PC-9 (cell line): ENCODE data around the gene MRPL16. TPM values are rescaled to one million over a fixed set of nuclear protein-coding genes. Genes with fewer than 3 reads are reported as not detected.
A peak's percentile ranks its signal among the peaks of the same experiment; 100 is the strongest.

Experiments used
- Bru-seq: library from RNA; stranded (reverse); fragments of 400-500 nt; gene quantifications from one replicate; lab custom pipeline; 2021; lab: Mats Ljungman, UMichigan
- BruChase-seq, 2 experiments: library from RNA; stranded (reverse); fragments of 400-500 nt; gene quantifications; one replicate each; lab custom pipeline; 2021; lab: Mats Ljungman, UMichigan
- BruUV-seq: library from RNA; stranded (reverse); fragments of 400-500 nt; replicated peaks from 2 replicates; lab custom pipeline; 2021; lab: Mats Ljungman, UMichigan
- CTCF ChIA-PET: fragments of 300-600 bp; sonication (Branson Sonifier 250); formaldehyde crosslinking; loops from one replicate; lab custom pipeline; 2022; ENCODE audit warnings: antibody characterized with exemption; lab: Charles Lee
- POLR2A ChIA-PET: fragments of 300-600 bp; sonication (Branson Sonifier 250); formaldehyde crosslinking; loops from one replicate; lab custom pipeline; 2022; ENCODE audit warnings: antibody characterized with exemption; ENCODE audit not compliant: unreplicated experiment; lab: Charles Lee
- DNase-seq, 2 experiments: peaks; one replicate each; pipeline versions ENCODE4 v3.0.0 to v3.0.0-alpha.2; 2015 to 2022; ENCODE audit warnings: mixed read lengths in 1 of 2
- H2AFZ ChIP-seq: fragments of 200-600 bp; sonication (generic); 2 replicates; pipeline ENCODE4 v1.8.1; 2017; ENCODE audit warnings: antibody characterized with exemption
- H3F3A ChIP-seq: fragments of 200-600 bp; sonication (generic); 2 replicates; pipeline ENCODE4 v1.8.1; 2017; ENCODE audit warnings: antibody characterized with exemption, mild to moderate bottlenecking, low read depth; ENCODE audit not compliant: insufficient read depth
- H3K27ac ChIP-seq: fragments of 200-600 bp; sonication (generic); 2 replicates; pipeline ENCODE4 v1.6.1; 2016; ENCODE audit warnings: mixed run types
- H3K27me3 ChIP-seq: fragments of 200-600 bp; sonication (generic); 2 replicates; pipeline ENCODE4 v1.6.1; 2016; ENCODE audit warnings: low read depth, mixed run types; ENCODE audit not compliant: insufficient read depth
- H3K36me3 ChIP-seq: fragments of 200-600 bp; sonication (generic); 2 replicates; pipeline ENCODE4 v1.6.1; 2016; ENCODE audit warnings: low read depth, mixed run types
- H3K4me1 ChIP-seq: fragments of 200-600 bp; sonication (generic); replicated peaks from 2 replicates; pipeline ENCODE4 v1.6.1; 2016; ENCODE audit warnings: mixed run types; ENCODE audit not compliant: insufficient read depth
- H3K4me2 ChIP-seq: fragments of 200-600 bp; sonication (generic); 2 replicates; pipeline ENCODE4 v1.6.1; 2017; ENCODE audit warnings: mixed run types
- H3K4me3 ChIP-seq: fragments of 200-600 bp; sonication (generic); 2 replicates; pipeline ENCODE4 v1.6.1; 2016; ENCODE audit warnings: mixed run types
- H3K79me2 ChIP-seq: fragments of 200-600 bp; sonication (generic); 2 replicates; pipeline ENCODE4 v1.6.1; 2017; ENCODE audit warnings: low read depth, mixed run types
- H3K9me2 ChIP-seq: fragments of 200-600 bp; sonication (generic); 2 replicates; pipeline ENCODE4 v1.8.1; 2017; ENCODE audit warnings: mild to moderate bottlenecking; ENCODE audit not compliant: insufficient read depth
- H3K9me3 ChIP-seq: fragments of 200-600 bp; sonication (generic); 2 replicates; pipeline ENCODE4 v1.8.1; 2016; ENCODE audit warnings: low read depth; ENCODE audit not compliant: insufficient read depth
- H4K20me1 ChIP-seq: fragments of 200-600 bp; sonication (generic); 2 replicates; pipeline ENCODE4 v1.8.1; 2017; ENCODE audit not compliant: insufficient read depth
- EZH2 ChIP-seq: fragments of 200-600 bp; sonication (generic); IDR thresholded peaks from 2 replicates; pipeline ENCODE4 v1.8.0; 2017; ENCODE audit warnings: antibody characterized with exemption, low read depth
- intact Hi-C: fragments of 100-400 bp; cut with micrococcal nuclease; formaldehyde crosslinking; loops from one replicate; pipeline ENCODE4 v1.10.0; 2022; ENCODE audit not compliant: unreplicated experiment
- long read RNA-seq: library from polyadenylated mRNA; stranded (forward); transcript quantifications from one replicate; pipeline ENCODE4 v2.0.0, GENCODE V29; 2022
- total RNA-seq: library from RNA; stranded (reverse); gene quantifications from 2 replicates; pipeline ENCODE4 v1.2.3, GENCODE V29; 2021
- TF ChIP-seq, protein P1 (sequence below): fragments of 200-600 bp; sonication (generic); conservative IDR thresholded peaks from 2 replicates; pipeline ENCODE4 v1.6.1; 2017; ENCODE audit warnings: mixed run types, antibody characterized with exemption, mild to moderate bottlenecking, moderate library complexity

The MRPL16 gene
- 64.7 and 82.0 TPM in 2 replicates for total RNA-seq
- Bru-seq, nascent RNA, result percentile 84 among the genes with signal in this experiment
- BruChase-seq, experiment 1, labeled RNA remaining after a 2-hour chase, result percentile 82 among the genes with signal in this experiment
- percentile 94 among the genes with signal in this experiment for BruChase-seq, experiment 2, labeled RNA remaining after a 6-hour chase
- long read RNA-seq, transcript MRPL16-201 (4 exons, 1,182 nt), result major isoform, 167 of 190 reads
- long read RNA-seq, partial matches to known transcripts, result 4 of 190 reads
- long read RNA-seq, other reads (novel, unspliced or antisense), result 15 of 190 reads

DNA sequence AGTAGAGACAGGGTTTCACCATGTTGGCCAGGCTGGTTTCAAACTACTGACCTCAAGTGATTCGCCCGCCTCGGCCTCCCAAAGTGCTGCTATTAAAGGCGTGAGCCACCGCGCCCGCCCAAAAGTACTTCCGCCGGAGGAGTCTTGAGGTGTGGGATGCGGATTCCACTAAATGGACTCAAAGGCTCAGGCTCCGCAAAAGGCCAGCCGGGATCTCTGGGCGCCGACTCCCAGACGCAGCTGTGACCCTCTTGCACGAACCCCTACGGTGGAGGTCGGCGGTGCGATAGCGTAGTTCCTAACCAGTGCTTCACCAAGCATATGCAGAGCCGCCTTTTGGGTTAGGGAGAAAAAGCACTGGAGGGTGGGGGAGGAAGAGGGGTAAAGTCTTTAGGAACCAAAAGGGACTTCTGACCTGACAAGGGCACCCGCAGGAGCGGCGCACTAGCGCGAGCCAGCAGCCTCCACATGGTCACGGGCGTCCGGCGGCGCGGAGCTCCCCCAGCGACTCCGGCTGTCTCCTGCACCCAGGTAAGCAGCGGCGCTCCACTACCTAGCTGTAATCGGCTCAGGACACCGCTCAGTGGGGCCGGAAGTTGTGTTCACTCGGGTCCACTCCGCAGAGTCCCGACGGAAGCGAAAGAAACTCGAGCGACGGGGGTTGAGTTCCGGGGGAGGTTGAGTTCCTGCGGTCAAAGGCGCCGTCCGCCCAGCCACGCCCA is at the start of gene MRPL16:
Gene MRPL16, minus strand, starts transcription at position 590 of the 722 bp plus-strand sequence. Its CDS starts 120 bp downstream, at position 470.
- H3K4me3 ChIP-seq, result peak within 1 kb of the TSS; percentile 73
- no peaks in the 10 kb centered on the region for H4K20me1 ChIP-seq
- CTCF ChIA-PET, result interaction anchor here (0.8 to 1.0 kb wide), 2 partner anchors 54 to 109 kb away, joined by 4 to 9 read pairs; no protein-coding TSS in a partner anchor
- H3K9me2 ChIP-seq, result no peaks in the 10 kb centered on the region
- TF ChIP-seq EZH2, result no peak
- TF ChIP-seq, protein P1, sequence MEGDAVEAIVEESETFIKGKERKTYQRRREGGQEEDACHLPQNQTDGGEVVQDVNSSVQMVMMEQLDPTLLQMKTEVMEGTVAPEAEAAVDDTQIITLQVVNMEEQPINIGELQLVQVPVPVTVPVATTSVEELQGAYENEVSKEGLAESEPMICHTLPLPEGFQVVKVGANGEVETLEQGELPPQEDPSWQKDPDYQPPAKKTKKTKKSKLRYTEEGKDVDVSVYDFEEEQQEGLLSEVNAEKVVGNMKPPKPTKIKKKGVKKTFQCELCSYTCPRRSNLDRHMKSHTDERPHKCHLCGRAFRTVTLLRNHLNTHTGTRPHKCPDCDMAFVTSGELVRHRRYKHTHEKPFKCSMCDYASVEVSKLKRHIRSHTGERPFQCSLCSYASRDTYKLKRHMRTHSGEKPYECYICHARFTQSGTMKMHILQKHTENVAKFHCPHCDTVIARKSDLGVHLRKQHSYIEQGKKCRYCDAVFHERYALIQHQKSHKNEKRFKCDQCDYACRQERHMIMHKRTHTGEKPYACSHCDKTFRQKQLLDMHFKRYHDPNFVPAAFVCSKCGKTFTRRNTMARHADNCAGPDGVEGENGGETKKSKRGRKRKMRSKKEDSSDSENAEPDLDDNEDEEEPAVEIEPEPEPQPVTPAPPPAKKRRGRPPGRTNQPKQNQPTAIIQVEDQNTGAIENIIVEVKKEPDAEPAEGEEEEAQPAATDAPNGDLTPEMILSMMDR, result peak; percentile 57; the same call in 1 of the 2 replicates
- H3K9me3 ChIP-seq, result no peaks in the 10 kb centered on the region
- BruUV-seq, result no TSS peak
- H3K27me3 ChIP-seq, result no peaks in the 10 kb centered on the region
- H3K27ac ChIP-seq, result peak within 1 kb of the TSS; percentile 58
- peak within 1 kb of the TSS; percentile 94 for H3K4me2 ChIP-seq
- H3K79me2 ChIP-seq, result peaks cover 18% of the 10 kb centered on the region
- H3F3A ChIP-seq, result peaks cover 28% of the 10 kb centered on the region; the same call in 1 of the 2 replicates
- H2AFZ ChIP-seq, result peak within 1 kb of the TSS; percentile 94
- peaks cover 14% of the 10 kb centered on the region; the same call in 1 of the 2 replicates for H3K4me1 ChIP-seq
- intact Hi-C loops, result loop anchor here (2.0 to 5.0 kb wide), 3 partner anchors 47 to 260 kb away; partner anchors contain the start of gene STX3
- 0 out of 2 replicates have a peak, but pooled peaks cover 15% of the 10 kb centered on the region for H3K36me3 ChIP-seq
- peak; percentile 89 to 92 for DNase-seq
- POLR2A ChIA-PET, result interaction anchor here (0.6 to 0.7 kb wide), 2 partner anchors 109 to 141 kb away, joined by 4 to 15 read pairs; partner anchors contain the start of gene PATL1

DNA sequence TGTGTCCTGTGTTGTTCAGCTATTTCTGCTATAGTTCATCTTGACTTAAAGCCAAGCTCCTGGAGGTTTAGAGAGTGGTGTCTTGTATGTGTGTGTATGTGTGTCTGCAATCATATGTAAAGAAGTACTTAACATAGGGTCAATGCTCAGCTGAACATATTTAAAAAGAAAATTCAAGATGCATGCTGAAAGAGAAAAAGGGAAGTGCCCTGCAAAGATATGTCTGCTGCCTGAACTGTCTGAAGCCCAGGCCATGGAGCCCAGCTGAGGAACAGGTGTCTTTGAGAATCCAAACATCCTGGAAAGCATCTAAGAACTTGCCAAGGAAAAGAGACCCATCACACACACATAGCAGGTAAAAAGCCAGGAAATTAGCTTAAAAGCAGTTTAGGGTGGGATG is 49.1 kb upstream of the MRPL16 start:
- no peak for TF ChIP-seq EZH2
- TF ChIP-seq, protein P1, result no peak
- Histone ChIP-seq H3K36me3 (no peaks in the 10 kb centered on the region), H3F3A (peaks cover 27% of the 10 kb centered on the region), H3K9me2 (no peaks in the 10 kb centered on the region), H3K27ac (no peak overlapping the region), H3K4me1 (peaks cover 37% of the 10 kb centered on the region), H3K4me3 (no peak overlapping the region), H2AFZ (no peak overlapping the region), H4K20me1 (no peaks in the 10 kb centered on the region), H3K4me2 (no peak overlapping the region), H3K79me2 (no peaks in the 10 kb centered on the region), H3K9me3 (no peaks in the 10 kb centered on the region), H3K27me3 (no peaks in the 10 kb centered on the region)
- intact Hi-C loops, result loop anchor here (5.0 kb wide), 1 partner anchor 47 kb away; the partner anchor contains the start of gene MRPL16
- no peak for DNase-seq
- BruUV-seq, result no TSS peak
- ChIA-PET CTCF (no interaction called here), POLR2A (no interaction called here)
